GM18507 (cell line): ENCODE results near the gene EIF2D.

Source experiments
- DNase-seq: peaks from one replicate; pipeline ENCODE4 v3.0.0; 2011; ENCODE audit warnings: low read depth; ENCODE audit not compliant: insufficient read length; ENCODE audit errors: extremely low spot score
- FAIRE-seq: peaks from 2 replicates; lab custom pipeline; 2011; peaks lifted over from hg19 to GRCh38; lab: Jason Lieb, UNC

Gene EIF2D

GRCh38 chr1:206556047-206556749 is 56.1 kb downstream of the EIF2D start:
- FAIRE-seq = peak; percentile 61
- no peak for DNase-seq

GRCh38 chr1:206555473-206555935 is 56.8 kb downstream of the EIF2D start:
- DNase-seq (no peak), FAIRE-seq (peak; percentile 48)

DNA sequence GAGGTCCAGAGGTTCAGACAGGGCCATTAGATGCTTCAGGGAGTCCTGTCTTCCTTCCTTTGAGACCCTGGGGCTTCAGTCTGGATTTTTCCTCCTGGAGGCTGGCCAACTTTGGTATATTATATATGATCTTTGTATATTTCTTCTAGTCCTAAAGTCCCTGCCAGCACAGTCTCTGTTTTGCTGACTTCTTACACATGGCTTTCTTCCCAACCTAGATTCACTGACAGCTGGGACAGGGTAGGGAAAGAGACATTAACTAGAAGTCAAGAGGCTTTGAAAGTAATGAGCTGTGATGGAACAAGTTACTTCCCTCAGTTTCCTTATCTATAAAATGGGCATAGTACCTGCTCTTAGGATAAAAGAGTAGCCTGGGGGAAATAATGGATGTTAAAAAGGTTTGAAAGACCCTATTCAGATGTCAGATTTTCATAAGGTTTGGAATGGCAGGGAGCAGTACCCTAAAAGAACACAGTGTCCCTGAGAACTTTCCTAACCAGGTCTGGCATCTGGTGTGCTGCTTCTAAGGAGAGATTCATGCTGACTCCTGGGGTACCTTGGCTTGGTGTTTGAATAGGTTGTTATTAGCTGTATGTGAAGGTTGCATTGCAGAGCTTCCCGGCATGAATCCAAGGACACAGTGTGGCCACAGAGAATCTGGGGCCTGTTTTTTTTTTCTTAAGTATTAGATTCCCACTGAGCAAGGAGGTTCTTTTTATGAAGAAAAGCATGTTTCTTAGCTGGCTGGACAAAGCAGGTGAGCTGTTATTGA is 57.4 kb downstream of the EIF2D start:
- DNase-seq = no peak
- FAIRE-seq = no peak

GRCh38 chr1:206554211-206554610 is 58.1 kb downstream of the EIF2D start:
- no peak for DNase-seq
- FAIRE-seq = no peak

GRCh38 chr1:206551986-206552326 is 60.3 kb downstream of the EIF2D start:
- FAIRE-seq (no peak), DNase-seq (no peak)

- FAIRE-seq (no peak), DNase-seq (no peak)
Observed at GRCh38 chr1:206551296-206551985, 60.8 kb downstream of the EIF2D start.

DNA sequence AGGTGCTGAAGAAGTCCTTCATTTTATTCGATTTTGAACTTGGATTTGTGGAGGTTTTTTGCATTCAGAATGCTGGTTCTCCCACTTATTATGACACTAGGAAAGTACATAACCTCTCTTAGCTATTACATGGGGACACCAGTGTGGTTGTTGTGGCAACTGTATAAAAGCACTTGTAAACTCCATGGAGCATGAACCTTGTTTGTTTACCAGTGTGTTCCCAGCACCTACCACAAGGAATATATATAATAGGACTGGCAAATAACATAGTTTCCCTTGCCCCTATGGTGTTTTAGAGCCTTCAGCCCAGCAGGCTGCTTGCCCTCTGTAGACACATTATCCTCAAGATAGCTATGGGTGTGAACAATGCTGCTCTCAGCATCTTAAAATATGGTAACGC is 61.8 kb downstream of the EIF2D start:
- no peak for DNase-seq

DNA sequence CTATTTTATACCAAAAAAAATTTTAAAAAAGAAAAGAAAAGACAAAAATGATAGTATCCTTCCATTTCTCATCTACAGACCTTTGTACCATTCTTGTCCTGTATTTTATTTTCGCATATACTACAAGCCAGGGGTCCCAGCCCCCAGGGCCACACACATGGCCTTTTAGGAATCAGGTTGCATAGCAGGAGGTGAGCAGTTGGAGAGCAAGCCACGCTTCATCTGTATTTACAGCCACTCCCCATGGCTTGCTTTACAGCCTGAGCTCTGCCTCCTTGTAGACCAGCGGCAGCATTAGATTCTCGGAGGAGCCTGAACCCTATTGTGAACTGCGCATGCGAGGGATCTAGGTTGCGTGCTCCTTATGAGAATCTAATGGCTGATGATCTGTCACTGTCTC is 65.2 kb downstream of the EIF2D start:
- DNase-seq (no peak), FAIRE-seq (no peak)

More for the DNA sequence above, 61.8 kb downstream of the EIF2D start:
- FAIRE-seq = no peak

DNA sequence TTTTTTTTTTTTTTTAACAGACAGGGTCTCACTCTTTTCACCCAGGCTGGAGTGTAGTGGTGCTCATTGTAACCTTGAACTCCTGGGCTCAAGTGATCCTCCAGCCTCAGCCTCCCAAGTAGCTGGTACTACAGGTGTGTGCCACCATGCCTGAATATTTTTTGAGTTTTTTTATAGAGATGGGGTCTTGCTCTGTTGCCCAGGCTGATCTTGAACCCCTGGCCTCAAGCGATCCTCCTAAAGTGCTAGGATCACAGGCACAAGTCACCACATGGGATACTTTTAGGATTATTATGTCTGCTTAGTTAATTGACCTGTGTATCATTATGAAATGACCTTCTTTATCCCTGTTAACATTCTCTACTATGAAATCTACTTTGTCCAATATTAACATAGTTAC is 66.9 kb downstream of the EIF2D start:
- DNase-seq (no peak), FAIRE-seq (no peak)

- DNase-seq (peak; percentile 67), FAIRE-seq (peak; percentile 82)
Observed at GRCh38 chr1:206544562-206545257, 67.6 kb downstream of the EIF2D start.
